GM18505 (cell line): Measurements from ENCODE around the gene AAMDC.
"Not testable (repeated sequence)": the region's sequence is repeated elsewhere in the genome, so short reads cannot be mapped to it uniquely, and the experiment has no call there.

Experiments
- ATAC-seq: cut with Tn5 transposase; IDR thresholded peaks from one replicate; pipeline ENCODE4 v1.9.1; 2021; ENCODE audit not compliant: unreplicated experiment
- POLR2A ChIP-seq: IDR thresholded peaks from 4 replicates; pipeline ENCODE4 v1.6.1; 2011; ENCODE audit warnings: borderline replicate concordance; ENCODE audit not compliant: insufficient read depth, insufficient read length; ENCODE audit errors: extremely low read depth

Gene AAMDC

GRCh38 chr11:77800449-77800848, 20.5 kb upstream of the AAMDC start:
- no peak for TF ChIP-seq POLR2A
- ATAC-seq = no peak

- no peak for ATAC-seq
- no peak for TF ChIP-seq POLR2A
Measured at GRCh38 chr11:77801477-77801876, 19.5 kb upstream of the AAMDC start.

GRCh38 chr11:77806415-77806814, 14.5 kb upstream of the AAMDC start:
- TF ChIP-seq POLR2A = no peak
- ATAC-seq = no peak

- no peak for ATAC-seq
- TF ChIP-seq POLR2A = no peak
Measured at GRCh38 chr11:77806993-77807392, 14.0 kb upstream of the AAMDC start.

GRCh38 chr11:77813256-77813655, 7.7 kb upstream of the AAMDC start:
- TF ChIP-seq POLR2A = no peak
- no peak for ATAC-seq

GRCh38 chr11:77814848-77815247, 6.1 kb upstream of the AAMDC start:
- TF ChIP-seq POLR2A = no peak
- no peak for ATAC-seq

GRCh38 chr11:77815459-77815858, 5.5 kb upstream of the AAMDC start:
- TF ChIP-seq POLR2A = no peak
- ATAC-seq = no peak

- TF ChIP-seq POLR2A = peak; percentile 68
- peak; percentile 44 for ATAC-seq
Measured at GRCh38 chr11:77819411-77819920, 1.5 kb upstream of the AAMDC start.

- no peak for TF ChIP-seq POLR2A
- peak; percentile 12 for ATAC-seq
Measured at GRCh38 chr11:77819921-77820564, 901 bp upstream of the AAMDC start.

GRCh38 chr11:77821349-77821851, 456 bp downstream of the AAMDC start:
- ATAC-seq = no peak
- no peak for TF ChIP-seq POLR2A

GRCh38 chr11:77822126-77822525, 1.2 kb downstream of the AAMDC start:
- not testable (repeated sequence) for ATAC-seq

GRCh38 chr11:77823775-77824174, 2.8 kb downstream of the AAMDC start:
- TF ChIP-seq POLR2A = no peak
- no peak for ATAC-seq

GRCh38 chr11:77828926-77829325, 8.0 kb downstream of the AAMDC start:
- no peak for ATAC-seq
- no peak for TF ChIP-seq POLR2A

- ATAC-seq = no peak
Measured at GRCh38 chr11:77833302-77833701, 12.4 kb downstream of the AAMDC start.

More at GRCh38 chr11:77833302-77833701, 12.4 kb downstream of the AAMDC start:
- no peak for TF ChIP-seq POLR2A
